WTC11 (cell line): ENCODE data around the gene CCL16. TPM values are rescaled to one million over a fixed set of nuclear protein-coding genes. Genes with fewer than 3 reads are reported as not detected.

Experiments used
- AFF4 ChIP-seq: sonication (generic); formaldehyde crosslinking; IDR thresholded peaks from 2 replicates; pipeline ENCODE4 v1.8.1; 2023; ENCODE audit warnings: mild to moderate bottlenecking, missing genetic modification reagents, borderline replicate concordance
- ATF2 ChIP-seq: sonication (generic); formaldehyde crosslinking; IDR thresholded peaks from 2 replicates; pipeline ENCODE4 v1.8.1; 2022; ENCODE audit warnings: low read depth, missing genetic modification reagents, borderline replicate concordance
- ATF6 ChIP-seq: sonication (generic); formaldehyde crosslinking; IDR thresholded peaks from 2 replicates; pipeline ENCODE4 v1.8.1; 2023; ENCODE audit warnings: mild to moderate bottlenecking, missing genetic modification reagents
- CBFB ChIP-seq: sonication (generic); formaldehyde crosslinking; IDR thresholded peaks from 2 replicates; pipeline ENCODE4 v1.8.1; 2022; ENCODE audit warnings: mild to moderate bottlenecking, low read depth, missing genetic modification reagents
- E2F5 ChIP-seq: sonication (generic); formaldehyde crosslinking; IDR thresholded peaks from 2 replicates; pipeline ENCODE4 v1.8.1; 2022; ENCODE audit warnings: mild to moderate bottlenecking, moderate library complexity, missing genetic modification reagents
- ERG ChIP-seq: fragments of 250-450 bp; sonication (Bioruptor Pico); IDR thresholded peaks from 2 replicates; pipeline ENCODE4 v1.8.0; 2021; ENCODE audit warnings: mild to moderate bottlenecking
- ETV6 ChIP-seq: sonication (generic); formaldehyde crosslinking; IDR thresholded peaks from 2 replicates; pipeline ENCODE4 v1.8.1; 2022; ENCODE audit warnings: mild to moderate bottlenecking, missing genetic modification reagents
- FOXJ3 ChIP-seq: sonication (generic); formaldehyde crosslinking; IDR thresholded peaks from 2 replicates; pipeline ENCODE4 v1.9.0; 2021; ENCODE audit warnings: missing genetic modification reagents, mild to moderate bottlenecking, borderline replicate concordance
- GTF2I ChIP-seq: fragments of 250-450 bp; sonication (Bioruptor Pico); conservative IDR thresholded peaks from 2 replicates; pipeline ENCODE4 v1.4.0; 2021; ENCODE audit warnings: mild to moderate bottlenecking
- HMGXB4 ChIP-seq: sonication (generic); formaldehyde crosslinking; IDR thresholded peaks from 2 replicates; pipeline ENCODE4 v1.8.1; 2023; ENCODE audit warnings: mild to moderate bottlenecking, moderate library complexity, missing genetic modification reagents
- IRF2 ChIP-seq: sonication (generic); formaldehyde crosslinking; IDR thresholded peaks from 2 replicates; pipeline ENCODE4 v1.8.0; 2022; ENCODE audit warnings: low read depth, missing genetic modification reagents, borderline replicate concordance
- JUN ChIP-seq: sonication (generic); formaldehyde crosslinking; IDR thresholded peaks from 2 replicates; pipeline ENCODE4 v1.8.0; 2023; ENCODE audit warnings: mild to moderate bottlenecking, missing genetic modification reagents
- OVOL2 ChIP-seq: fragments of 250-450 bp; sonication (Bioruptor Pico); IDR thresholded peaks from 2 replicates; pipeline ENCODE4 v1.9.0; 2021; ENCODE audit warnings: mild to moderate bottlenecking, borderline replicate concordance
- RORB ChIP-seq: fragments of 250-450 bp; sonication (Bioruptor Pico); IDR thresholded peaks from 2 replicates; pipeline ENCODE4 v1.9.0; 2021; ENCODE audit warnings: mild to moderate bottlenecking
- SMAD3 ChIP-seq: sonication (generic); formaldehyde crosslinking; IDR thresholded peaks from 2 replicates; pipeline ENCODE4 v1.8.0; 2022; ENCODE audit warnings: missing genetic modification reagents, mild to moderate bottlenecking, borderline replicate concordance
- TCF7 ChIP-seq: sonication (generic); formaldehyde crosslinking; IDR thresholded peaks from 2 replicates; pipeline ENCODE4 v1.8.0; 2022; ENCODE audit warnings: mild to moderate bottlenecking, low read depth, missing genetic modification reagents, moderate library complexity
- TP53 ChIP-seq: sonication (generic); formaldehyde crosslinking; IDR thresholded peaks from 2 replicates; pipeline ENCODE4 v1.8.1; 2023; ENCODE audit warnings: mild to moderate bottlenecking, missing genetic modification reagents
- ZNF232 ChIP-seq: sonication (generic); formaldehyde crosslinking; IDR thresholded peaks from 2 replicates; pipeline ENCODE4 v1.8.0; 2022; ENCODE audit warnings: mild to moderate bottlenecking, missing genetic modification reagents
- ZNF263 ChIP-seq: sonication (generic); formaldehyde crosslinking; IDR thresholded peaks from 2 replicates; pipeline ENCODE4 v1.8.1; 2022; ENCODE audit warnings: low read depth, mild to moderate bottlenecking, moderate library complexity, missing genetic modification reagents
- ZNF281 ChIP-seq: sonication (generic); formaldehyde crosslinking; IDR thresholded peaks from 2 replicates; pipeline ENCODE4 v1.8.0; 2023; ENCODE audit warnings: mild to moderate bottlenecking, missing genetic modification reagents
- ZNF317 ChIP-seq: sonication (generic); formaldehyde crosslinking; IDR thresholded peaks from 2 replicates; pipeline ENCODE4 v1.8.1; 2023; ENCODE audit warnings: low read depth, mild to moderate bottlenecking, moderate library complexity, missing genetic modification reagents, borderline replicate concordance
- ZNF396 ChIP-seq: fragments of 250-450 bp; sonication (Bioruptor Pico); IDR thresholded peaks from 2 replicates; pipeline ENCODE4 v1.8.0; 2021; ENCODE audit warnings: mild to moderate bottlenecking, moderate library complexity, borderline replicate concordance
- ZNF423 ChIP-seq: fragments of 250-450 bp; sonication (Bioruptor Pico); IDR thresholded peaks from 2 replicates; pipeline ENCODE4 v2.1.2; 2022; ENCODE audit warnings: mild to moderate bottlenecking, moderate library complexity
- total RNA-seq: library from RNA; stranded (reverse); gene quantifications from 3 replicates; pipeline ENCODE4 v1.2.3, GENCODE V29; 2021

The CCL16 gene
- total RNA-seq, 1 experiment from 2014 or later = not detected

- no peak for TF ChIP-seq ATF2 (CRISPR knock-in tag)
- TF ChIP-seq ZNF263 (CRISPR knock-in tag) = no peak
- TF ChIP-seq RORB = no peak
- TF ChIP-seq FOXJ3 = no peak
- no peak for TF ChIP-seq HMGXB4
- no peak for TF ChIP-seq IRF2
- TF ChIP-seq SMAD3 = no peak
- TF ChIP-seq TCF7 (CRISPR knock-in tag) = no peak
- no peak for TF ChIP-seq ZNF396 (CRISPR knock-in tag)
- no peak for TF ChIP-seq CBFB (CRISPR knock-in tag)
- TF ChIP-seq AFF4 (CRISPR knock-in tag) = no peak
- no peak for TF ChIP-seq ZNF281 (CRISPR knock-in tag)
- TF ChIP-seq ZNF423 = no peak
- TF ChIP-seq JUN = no peak
- TF ChIP-seq ZNF232 = no peak
- TF ChIP-seq TP53 = peak; percentile 68; the same call in 1 of the 2 replicates
- TF ChIP-seq ETV6 = peak; percentile 79
- no peak for TF ChIP-seq ZNF317
- TF ChIP-seq ERG (CRISPR knock-in tag) = no peak
- TF ChIP-seq GTF2I (CRISPR knock-in tag) = no peak
- TF ChIP-seq OVOL2 (CRISPR knock-in tag) = no peak
- TF ChIP-seq E2F5 (CRISPR knock-in tag) = no peak; the same call in 1 of the 2 replicates
- no peak for TF ChIP-seq ATF6
These were observed 50.9 kb downstream of the CCL16 start, which contains the start of gene RDM1 (continued) for GRCh38 chr17:35930211-35931065.
